ELF-1 (cell line): ENCODE results near the gene SEPTIN10.
"Not testable (repeated sequence)": the region's sequence is repeated elsewhere in the genome, so short reads cannot be mapped to it uniquely, and the experiment has no call there.

ENCODE experiments used
- DNase-seq: peaks from one replicate; pipeline ENCODE4 v3.0.0-alpha.2; 2016; ENCODE audit warnings: low read depth, low spot score

The SEPTIN10 gene

DNA sequence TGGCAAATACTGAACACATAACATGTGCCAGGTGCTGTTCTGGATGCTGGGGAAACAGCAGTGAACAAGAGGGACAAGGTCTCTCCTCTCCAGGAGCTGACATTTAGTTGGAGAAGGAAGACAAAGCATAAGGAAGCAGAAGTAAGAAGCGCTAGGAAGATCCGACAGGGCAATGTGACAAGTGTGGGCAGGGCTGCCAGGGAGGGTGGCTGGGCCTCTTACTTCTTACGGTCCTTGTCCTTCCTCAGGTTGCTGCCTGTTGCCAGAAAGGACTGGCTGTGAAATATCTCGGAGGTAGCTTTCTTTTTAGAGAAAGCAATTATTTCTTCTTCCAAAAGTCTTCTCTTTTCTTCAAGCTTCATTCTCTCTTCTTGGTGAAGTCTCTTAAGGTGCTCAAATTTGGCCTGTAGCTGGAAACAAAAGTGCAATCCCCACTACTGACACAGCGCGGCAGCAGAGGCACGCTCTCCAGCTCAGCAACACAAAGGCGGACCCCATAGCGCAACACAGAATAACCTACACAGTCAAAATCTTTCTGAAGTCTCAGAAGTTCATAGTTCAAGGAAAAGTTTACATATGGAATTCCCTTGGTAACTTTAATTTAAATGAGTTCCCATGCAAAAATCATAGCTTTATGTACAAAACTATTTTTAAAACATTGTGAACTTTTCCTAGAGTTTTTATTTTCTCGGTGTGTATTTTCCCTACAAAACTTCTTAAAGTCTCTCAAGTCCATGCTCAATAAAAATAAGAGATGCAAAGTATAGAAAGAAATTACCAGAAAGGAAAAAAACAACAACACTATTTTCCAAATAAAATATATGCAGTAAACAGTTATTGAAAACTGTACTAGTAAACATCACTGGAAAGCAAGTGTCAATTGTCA, 67.7 kb downstream of the SEPTIN10 start:
- DNase-seq, result peak; percentile 87

DNA sequence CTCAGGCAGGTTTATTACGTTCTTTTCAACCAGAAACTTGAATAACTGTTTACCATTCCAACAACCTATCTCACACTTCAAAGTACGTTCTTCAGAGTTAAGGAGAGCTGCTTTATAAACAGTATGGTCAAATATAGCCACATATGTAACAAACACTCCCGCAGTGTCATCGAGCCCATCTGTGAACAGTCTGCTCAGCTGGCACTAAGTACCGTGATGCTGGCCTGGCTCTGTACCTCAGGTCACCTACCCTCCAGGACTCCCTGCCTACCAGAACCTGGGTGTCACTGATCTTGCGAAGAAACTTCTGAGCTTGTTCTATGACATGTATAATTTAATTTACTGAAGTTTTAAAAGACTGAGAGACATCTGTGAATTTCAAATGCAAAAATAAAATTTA, 71.4 kb downstream of the SEPTIN10 start:
- no peak for DNase-seq

DNA sequence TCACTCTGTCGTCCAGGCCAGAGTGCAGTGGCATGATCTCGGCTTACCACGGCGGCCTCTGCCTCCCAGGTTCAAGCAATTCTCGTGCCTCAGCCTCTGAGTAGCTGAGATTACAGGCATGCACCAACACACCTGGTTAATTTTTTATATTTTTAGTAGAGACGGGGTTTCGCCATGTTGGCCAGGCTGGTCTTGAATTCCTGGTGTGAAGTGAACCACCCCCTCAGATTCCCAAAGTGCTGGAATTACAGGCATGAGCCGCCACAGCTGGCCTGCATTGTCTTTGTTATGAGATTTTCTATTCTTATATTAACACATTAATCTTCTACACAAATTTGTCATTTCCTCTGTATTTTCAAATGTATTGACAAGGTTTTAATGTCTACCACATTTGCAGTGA, 75.2 kb downstream of the SEPTIN10 start:
- no peak for DNase-seq

DNA sequence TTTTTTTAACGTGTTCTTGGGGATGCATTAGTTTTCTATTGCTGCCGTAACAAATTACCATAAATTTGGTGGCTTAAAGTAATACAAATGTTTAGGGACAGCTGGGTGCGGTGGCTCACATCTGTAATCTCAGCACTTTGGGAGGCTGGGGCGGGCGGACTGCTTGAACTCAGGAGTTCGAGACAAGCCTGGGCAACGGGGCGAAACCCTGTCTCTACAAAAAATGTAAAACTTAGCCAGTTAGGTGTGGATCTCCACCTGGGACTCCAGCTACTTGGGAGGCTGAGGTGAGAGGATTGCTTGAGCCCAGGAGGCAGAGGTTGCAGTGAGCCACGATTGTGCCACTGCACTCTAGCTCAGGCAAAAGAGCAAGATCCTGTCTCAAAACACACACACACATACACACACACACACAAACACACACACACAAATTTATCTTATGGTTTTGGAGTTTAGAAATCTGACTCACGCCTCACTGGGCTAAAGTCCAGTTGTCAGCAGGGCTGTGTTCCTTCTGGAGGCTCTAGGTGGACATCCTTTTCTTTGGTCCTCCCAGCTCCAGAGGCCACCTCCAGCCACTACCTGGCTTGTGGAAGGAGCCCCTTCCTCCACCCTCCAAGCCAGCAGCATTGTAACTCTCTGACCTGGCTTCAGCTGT, 76.1 kb downstream of the SEPTIN10 start:
- DNase-seq, result no peak

DNA sequence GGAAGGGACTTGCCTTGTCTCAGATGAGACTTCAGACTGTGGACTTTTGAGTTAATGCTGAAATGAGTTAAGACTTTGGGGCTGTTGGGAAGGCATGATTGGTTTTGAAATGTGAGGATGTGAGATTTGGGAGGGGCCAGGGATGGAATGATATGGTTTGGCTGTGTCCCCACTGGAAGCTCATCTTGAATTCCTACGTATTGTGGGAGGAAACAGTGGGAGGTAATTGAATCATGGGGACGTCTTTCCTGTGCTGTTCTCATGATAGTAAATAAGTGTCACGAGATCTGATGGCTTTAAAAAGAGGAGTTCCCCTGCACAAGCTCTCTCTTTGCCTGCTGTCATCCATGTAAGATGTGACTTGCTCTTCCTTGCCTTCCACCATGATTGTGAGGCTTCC, 77.2 kb downstream of the SEPTIN10 start:
- not testable (repeated sequence) for DNase-seq

DNA sequence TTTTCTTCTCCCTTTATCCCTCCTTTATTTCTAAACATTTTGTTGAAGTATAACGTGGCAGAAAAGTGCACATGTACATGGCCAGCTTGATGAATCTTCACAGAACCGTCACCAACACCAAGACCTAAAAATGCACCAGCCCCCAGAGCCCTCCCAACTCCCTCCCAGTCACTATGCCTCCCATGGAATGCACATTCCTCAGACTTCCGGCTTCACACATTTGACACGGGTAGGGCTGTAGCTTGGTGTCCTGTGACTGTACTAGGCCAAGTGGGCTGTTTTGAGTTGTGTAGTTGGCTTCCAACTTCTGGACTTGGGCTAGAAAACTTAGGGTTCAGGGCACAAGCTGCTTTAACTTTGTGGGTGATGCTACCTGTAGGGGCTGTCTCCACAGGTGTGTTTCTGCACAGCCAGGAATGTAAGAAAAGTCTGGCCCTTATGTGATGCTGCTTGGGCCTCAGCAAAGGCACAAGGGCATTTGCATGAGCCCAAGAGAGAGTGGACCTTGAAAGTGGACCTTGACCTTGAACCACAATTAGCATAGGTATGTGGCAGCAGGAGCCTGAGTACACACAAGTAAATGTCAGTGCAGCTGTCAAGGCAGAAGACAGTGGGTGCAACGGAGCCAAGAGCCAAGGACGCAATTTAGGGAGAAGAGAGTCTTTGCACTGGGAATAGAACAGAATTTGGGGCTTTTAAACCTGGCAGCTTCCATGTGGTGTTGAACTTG, 78.4 kb downstream of the SEPTIN10 start:
- no peak for DNase-seq

DNA sequence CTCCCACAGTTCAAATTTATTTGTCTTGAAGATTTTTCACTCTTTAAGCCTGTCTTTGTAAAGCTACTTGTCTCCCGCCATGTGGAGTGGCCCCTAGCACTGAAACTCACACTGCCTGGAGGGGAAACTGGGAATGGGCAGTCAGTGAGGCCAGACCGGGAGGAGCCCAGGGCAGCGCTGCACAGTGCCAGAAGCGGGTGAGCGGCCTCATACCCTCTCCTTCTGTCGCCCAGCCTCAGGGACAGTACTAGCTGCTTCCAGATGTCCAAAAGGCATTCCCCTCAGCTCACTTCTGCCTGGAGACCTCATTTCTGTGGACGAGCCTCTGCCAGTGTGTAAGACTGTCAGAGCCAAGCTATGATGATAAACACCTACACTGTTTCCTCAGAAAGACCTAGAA, 79.9 kb downstream of the SEPTIN10 start:
- DNase-seq, result no peak

DNA sequence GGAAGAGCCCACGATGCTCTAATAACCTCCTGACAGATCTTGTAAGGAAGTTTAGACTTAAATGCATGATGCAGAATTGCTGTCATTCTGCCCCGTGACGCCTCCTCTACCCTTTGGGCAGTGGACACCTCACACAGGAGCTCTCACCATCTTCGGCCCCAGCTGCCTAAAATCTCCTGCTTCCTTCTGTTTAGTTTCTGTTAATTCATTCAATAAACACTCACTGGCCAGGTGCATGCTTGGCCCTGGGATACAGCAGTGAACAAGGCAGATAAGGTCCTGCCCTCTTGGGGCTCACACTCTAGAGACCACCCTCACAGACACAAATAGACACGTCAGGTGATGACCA, 81.1 kb downstream of the SEPTIN10 start:
- no peak for DNase-seq

DNA sequence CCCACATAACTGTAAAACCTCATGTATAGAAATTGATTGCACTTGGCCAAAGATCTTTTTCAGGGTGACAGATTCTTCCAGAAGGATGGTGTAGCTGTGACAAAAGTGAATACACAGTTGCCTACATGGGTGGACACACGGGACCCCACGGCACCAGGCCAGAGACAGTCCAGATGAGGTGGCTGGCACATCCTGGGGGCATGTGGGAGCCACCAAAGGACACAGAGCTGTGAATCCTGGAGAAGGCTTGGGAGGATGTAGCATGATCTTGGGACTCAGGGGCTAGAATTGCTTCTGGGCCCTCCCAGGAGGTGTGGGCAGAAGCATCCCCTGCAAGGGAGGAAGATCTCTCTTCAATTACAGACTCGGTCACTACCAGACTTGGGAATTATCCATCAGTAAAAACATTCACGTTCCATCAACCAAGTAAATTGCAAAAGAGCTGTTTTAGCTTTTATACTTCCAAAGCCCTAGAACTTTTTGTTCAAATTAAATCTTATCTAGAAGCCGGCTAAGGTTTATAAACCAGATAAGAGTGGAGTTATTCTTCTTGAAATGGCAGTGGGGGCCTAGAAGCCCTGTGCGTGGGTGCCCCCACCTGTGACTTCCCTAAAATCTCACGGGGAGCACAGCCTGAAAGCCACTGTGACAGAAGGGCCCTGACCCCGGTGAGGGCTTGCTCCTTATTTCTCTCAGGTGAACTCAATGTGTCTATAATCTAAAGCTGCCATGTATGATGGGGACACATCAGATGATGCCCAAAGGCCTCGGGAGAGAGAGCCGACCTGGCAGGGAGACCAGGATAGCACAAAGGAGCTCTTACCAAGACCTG, 81.7 kb downstream of the SEPTIN10 start:
- DNase-seq, result no peak

DNA sequence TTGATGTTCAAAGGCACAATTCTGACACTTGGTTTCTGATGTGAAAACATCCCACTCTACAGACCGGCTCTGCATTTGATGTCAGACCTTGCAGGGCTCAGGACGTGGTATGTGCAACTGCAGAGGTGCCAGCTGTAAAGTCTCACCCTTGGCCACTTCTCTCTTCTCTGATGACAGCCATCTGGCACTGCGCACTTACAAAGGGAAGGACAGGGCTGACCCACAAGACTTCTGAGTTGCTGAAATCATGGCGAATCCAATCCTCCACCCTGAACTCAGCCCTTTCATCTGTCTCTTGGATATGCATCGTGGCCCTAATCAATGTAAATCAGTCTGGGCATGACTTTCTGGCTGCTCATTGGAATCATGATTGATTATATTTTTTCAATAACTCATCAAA, 82.5 kb downstream of the SEPTIN10 start:
- DNase-seq, result no peak

DNA sequence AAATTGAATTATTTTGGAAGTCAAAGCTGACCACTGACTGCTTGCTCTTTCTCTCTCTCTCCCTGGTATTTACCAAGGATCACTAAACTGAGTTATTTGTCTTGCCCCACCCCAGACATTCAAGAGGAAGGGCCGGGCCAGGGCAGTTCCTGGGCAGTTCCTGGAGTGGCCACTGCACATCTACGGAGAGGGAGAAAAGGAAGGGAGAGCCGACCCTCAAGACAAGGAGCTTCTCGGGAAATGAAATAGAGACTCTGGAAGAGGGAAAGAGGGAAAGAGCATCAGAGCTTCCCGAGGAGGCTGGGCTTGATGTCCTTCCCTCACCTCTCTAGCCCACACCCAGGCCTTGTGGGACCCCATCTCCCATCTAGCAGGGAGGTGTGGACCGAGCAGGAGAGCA, 83.1 kb downstream of the SEPTIN10 start:
- no peak for DNase-seq

DNA sequence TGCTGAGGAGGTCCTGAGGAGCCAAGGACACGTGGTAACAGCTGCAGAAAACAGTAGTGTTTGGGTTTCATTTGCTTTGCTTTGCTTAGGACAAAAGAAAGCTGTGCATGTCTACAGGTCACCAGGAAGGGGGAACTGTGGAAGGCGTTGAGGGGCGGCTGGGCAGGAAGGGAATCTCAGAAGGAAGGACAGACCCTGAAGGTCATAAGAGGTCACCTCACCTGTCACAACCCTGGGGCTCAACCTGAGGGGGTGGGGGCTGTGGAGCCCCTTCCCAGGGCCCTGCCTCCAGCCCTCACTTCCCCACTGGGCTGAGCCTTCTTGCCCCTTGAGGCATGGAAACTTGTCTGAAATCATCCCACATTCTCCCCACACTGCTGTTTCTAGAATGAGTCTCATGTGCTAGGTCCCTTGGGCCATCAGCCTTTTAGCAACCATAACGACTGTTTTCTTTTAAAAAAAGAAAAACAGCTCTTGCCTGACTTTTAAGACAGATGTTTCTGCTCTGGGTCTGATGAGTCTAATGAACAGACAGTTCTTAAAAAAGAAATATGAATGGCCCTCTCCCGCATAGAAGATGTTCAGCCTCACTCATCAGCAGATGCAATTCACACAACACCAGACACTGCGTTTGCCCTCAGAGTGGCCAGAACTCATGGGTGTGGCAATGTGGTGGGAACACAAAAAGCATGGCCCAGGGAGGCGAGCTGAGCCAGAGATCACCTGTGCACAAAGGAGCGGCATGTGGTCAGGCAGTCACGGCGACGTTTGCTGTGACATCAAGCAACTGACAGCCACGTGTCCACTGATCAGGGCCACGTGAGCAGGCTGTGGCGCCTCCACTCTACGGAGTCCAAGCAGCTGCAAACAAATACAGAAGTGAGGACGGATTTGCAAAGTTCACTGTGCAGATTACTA, 84.0 kb downstream of the SEPTIN10 start:
- no peak for DNase-seq

DNA sequence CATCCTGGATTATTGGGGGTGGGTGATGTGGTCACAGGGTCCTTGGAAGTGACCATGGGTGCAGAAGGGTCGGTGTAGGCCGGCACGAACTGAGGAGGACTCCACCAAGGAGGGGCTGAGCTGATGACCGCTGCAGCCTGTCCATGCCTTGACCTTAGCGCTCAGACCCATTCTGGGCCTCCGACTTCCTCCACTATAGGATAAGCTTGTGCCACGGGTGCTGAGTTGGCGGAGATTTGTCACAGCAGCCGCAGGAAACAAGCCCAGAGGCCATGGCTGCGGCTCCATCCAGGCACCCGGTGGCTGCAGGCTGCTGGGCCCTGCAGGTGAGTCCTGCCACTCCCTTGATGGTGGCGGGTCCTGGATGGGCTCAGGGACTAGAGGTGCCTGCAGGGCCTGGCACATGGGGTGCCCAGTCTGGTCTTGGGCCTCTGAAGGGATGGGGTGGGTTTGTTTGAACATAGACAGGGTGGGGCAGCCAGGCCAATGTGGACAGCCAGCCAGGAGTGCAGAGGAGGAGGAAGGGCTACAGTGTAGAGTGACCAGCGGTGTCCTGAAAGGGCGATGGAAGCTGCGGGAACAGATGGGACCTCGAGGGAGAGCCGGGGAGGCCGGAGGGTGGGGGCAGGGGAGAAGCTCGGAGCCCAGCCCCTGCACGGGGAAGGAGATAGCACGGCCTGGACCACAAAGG, 84.8 kb downstream of the SEPTIN10 start:
- DNase-seq, result no peak

DNA sequence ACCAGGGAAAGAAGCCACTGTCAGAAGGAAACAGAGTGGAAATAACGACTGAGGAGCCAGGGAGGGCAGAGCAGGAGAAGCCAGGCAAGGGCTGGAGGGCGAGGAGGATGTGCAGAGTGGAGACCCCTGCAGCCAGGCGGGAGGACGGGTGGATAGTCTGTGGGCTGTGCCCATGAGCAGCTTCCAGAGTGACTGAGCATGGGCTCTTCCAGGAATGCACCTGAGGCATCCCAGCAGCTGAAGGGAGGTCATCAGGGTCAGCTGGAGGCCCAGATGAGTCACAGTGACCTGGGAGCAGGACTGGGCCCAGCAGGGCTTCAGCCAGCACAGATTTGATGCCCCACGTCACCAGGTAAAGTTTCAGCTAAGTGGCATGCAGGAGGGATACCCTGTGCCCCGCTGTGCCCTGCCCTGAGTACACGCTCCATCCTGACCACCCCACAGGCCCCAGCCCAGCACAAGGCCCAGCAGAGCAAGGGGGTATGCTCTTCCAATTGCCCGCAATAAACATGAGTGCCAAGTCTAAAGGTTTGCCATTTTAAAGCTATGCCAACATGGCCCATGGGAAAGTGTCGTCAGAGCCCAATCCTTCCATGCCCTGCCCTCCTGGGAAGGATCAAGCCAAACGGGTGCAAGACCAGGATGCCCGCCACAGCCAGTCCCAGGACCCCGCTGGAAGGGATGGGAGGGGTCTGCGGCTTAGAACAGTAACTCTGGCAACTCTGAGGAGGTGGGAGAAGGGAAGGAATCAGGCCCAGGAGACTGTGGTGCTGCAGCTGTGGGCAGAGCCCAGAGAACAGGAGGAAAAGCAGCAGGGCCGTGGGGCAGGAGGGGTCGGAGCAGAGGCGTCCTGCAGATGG, 85.7 kb downstream of the SEPTIN10 start:
- DNase-seq, result peak; percentile 64

DNA sequence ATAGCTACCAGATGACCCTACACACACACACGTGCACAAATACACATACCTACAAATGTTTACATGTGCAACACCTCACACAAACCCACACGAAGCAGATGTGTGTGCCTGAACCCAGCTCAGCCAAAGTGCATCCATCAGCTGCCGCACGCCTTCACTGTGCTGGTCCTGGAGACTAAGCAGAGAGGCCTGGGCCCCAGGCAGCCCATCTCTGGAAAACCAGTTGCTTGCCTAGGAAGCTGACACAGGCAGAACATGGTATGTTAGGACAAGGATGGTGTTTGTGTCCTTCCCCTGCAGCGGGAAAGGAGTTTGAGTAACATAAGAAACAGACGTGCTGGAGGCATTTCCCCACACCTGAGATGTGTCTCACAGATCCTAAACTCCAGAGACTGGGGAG, 86.7 kb downstream of the SEPTIN10 start:
- DNase-seq, result no peak

DNA sequence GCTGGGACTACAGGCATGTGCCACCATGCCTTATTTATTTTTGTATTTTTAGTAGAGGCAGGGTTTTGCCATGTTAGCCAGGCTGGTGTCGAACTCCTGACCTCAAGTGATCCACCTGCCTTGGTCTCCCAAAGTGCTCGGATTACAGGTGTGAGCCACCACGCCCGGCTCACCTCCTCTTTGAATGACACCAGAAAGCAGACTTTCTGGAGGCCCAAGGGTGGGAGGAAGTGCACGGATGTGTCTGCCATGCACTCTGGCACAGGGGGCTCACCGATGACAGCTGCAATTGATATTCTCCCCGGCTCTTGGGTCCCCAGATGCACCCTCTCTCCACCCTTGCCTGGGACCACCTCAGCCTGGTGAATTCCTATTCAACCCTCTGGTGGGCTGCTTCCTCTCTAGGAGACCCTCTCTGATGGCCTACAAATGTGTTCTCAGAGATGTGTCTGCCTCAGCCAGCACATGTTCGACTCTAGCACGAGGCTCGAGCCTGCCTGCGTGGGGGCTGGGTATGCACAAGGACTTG, 87.3 kb downstream of the SEPTIN10 start:
- DNase-seq, result no peak

DNA sequence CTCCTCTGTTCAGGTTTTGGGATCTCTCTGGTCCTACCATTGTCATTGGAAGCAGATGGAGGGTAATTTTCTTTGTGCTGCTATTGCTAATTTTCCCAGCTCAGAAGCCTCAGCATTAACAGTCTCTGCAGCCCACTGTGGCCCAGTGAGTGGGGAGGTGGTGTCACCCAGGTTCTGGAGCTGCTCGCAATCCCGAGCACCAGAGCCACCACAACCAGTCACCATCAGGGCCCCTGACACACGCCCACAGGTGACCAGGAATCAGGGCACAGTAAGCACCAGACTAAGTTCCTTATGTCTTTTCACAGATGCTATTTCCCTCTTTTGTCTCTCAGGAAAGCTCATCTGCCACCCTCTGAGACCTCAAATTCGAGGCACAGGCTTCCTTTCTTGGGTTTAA, 87.9 kb downstream of the SEPTIN10 start:
- DNase-seq, result no peak

DNA sequence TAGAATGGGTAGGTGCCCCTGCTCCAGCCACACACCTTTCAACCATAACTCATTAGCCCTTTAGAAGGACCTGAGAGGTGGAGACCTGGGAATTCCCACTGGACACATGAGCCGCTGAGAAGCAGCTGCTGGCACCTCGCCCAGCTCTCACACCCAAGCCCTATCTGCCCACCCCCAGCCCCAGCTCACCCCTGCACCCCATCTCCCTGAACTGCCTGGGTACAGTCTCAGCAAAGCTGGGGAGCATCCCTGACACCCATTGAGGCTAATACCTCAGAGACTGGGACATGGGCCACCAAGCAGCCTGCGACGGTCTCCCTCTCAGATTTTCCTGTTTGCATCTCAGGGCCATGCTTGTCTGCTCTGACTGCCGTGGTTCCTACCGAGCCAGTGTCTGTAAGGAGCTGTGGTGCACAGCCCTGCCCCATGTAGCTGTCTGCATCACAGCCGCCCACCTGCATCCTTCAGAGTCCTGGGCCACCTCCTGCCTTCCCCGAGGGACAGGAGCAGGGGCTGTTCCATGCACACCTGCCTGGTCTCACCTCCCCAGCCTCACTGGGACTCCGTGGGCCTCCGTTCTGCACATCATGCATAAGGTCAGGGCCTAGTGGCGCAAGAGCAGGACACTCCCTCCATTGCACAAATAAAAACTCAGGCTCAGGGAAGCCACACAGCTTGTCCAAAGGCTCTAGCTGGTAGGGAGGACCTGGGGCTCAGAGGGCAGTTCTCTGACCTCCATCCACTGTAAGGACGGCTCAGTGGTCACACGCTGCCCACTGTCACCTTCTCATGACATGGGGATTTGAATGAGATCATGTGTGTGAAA, 90.0 kb downstream of the SEPTIN10 start:
- DNase-seq, result no peak
